ENCODE data around the gene SPSB3.

DNA sequence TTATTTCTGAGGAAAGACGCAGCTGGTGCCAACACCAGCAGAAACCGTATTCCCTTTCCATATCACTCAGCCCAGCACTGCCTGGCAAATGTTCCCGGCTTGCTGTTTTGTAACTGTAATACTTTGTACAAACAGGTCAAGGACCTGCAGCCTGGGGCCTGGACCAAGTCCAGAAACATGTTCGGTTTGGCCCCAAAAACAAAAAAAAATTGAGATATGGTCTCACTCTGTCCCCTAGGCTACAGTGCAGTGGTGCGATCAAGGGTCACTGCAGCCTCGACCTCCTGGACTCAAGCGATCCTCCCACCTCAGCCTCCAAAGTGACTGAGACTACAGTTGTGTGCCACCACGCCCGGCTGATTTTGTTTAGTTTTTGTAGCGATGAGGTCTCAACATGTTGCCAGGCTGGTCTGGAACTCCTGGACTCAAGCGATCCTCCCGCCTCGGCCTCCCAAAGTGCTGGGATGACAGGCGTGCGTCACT is 43.1 kb upstream of the SPSB3 start:
- TF ChIP-seq, protein P1, sequence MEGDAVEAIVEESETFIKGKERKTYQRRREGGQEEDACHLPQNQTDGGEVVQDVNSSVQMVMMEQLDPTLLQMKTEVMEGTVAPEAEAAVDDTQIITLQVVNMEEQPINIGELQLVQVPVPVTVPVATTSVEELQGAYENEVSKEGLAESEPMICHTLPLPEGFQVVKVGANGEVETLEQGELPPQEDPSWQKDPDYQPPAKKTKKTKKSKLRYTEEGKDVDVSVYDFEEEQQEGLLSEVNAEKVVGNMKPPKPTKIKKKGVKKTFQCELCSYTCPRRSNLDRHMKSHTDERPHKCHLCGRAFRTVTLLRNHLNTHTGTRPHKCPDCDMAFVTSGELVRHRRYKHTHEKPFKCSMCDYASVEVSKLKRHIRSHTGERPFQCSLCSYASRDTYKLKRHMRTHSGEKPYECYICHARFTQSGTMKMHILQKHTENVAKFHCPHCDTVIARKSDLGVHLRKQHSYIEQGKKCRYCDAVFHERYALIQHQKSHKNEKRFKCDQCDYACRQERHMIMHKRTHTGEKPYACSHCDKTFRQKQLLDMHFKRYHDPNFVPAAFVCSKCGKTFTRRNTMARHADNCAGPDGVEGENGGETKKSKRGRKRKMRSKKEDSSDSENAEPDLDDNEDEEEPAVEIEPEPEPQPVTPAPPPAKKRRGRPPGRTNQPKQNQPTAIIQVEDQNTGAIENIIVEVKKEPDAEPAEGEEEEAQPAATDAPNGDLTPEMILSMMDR (IDR thresholded peaks at IDR 0.05) = no peak
- TF ChIP-seq POLR2A (IDR thresholded peaks at IDR 0.05) = peak in 1 of 2 donors; percentile 50
